HepG2 (cell line): ENCODE results near the gene MOB4. TPM values are rescaled to one million over a fixed set of nuclear protein-coding genes. Genes with fewer than 3 reads are reported as not detected.

Experiments used
- ATRX ChIP-seq: sonication (generic); formaldehyde crosslinking; IDR thresholded peaks from 2 replicates; pipeline ENCODE4 v1.4.0; 2020; ENCODE audit warnings: missing genetic modification reagents, borderline replicate concordance
- FOXM1 ChIP-seq: sonication (generic); formaldehyde crosslinking; IDR thresholded peaks from 2 replicates; pipeline ENCODE4 v1.5.0; 2020; ENCODE audit warnings: missing genetic modification reagents
- HDAC2 ChIP-seq: sonication (generic); formaldehyde crosslinking; IDR thresholded peaks from 2 replicates; pipeline ENCODE4 v1.4.0; 2020; ENCODE audit warnings: missing genetic modification reagents
- KDM5A ChIP-seq: fragments of 200-600 bp; sonication (generic); IDR thresholded peaks from 2 replicates; pipeline ENCODE4 v1.7.0; 2018; ENCODE audit warnings: antibody characterized with exemption, mild to moderate bottlenecking, low read length, borderline replicate concordance
- LBX2 ChIP-seq: sonication (generic); formaldehyde crosslinking; IDR thresholded peaks from 2 replicates; pipeline ENCODE4 v1.5.0; 2020; ENCODE audit warnings: missing genetic modification reagents, mild to moderate bottlenecking, borderline replicate concordance
- MYPOP ChIP-seq: sonication (generic); formaldehyde crosslinking; IDR thresholded peaks from 2 replicates; pipeline ENCODE4 v1.8.1; 2023; ENCODE audit warnings: mild to moderate bottlenecking, moderate library complexity, missing genetic modification reagents
- PATZ1 ChIP-seq: sonication (generic); formaldehyde crosslinking; IDR thresholded peaks from 2 replicates; pipeline ENCODE4 v1.4.0; 2020; ENCODE audit warnings: missing genetic modification reagents
- SNRNP70 ChIP-seq: fragments of 200-400 bp; formaldehyde crosslinking; IDR thresholded peaks from 2 replicates; pipeline ENCODE4 v1.6.1; 2017; ENCODE audit warnings: mild to moderate bottlenecking, low read depth, low read length, moderate library complexity
- TEAD3 ChIP-seq: optimal IDR thresholded peaks from 2 replicates; pipeline ENCODE3; 2016; ENCODE audit warnings: borderline replicate concordance
- U2AF2 ChIP-seq: fragments of 200-400 bp; formaldehyde crosslinking; IDR thresholded peaks from 2 replicates; pipeline ENCODE4 v1.6.1; 2017; ENCODE audit warnings: low read depth, mild to moderate bottlenecking, low read length
- UBTF ChIP-seq: sonication (generic); formaldehyde crosslinking; IDR thresholded peaks from 2 replicates; pipeline ENCODE4 v1.4.0; 2020; ENCODE audit warnings: mild to moderate bottlenecking, missing genetic modification reagents
- ZBTB46 ChIP-seq: sonication (generic); formaldehyde crosslinking; IDR thresholded peaks from 2 replicates; pipeline ENCODE4 v1.4.0; 2020; ENCODE audit warnings: mild to moderate bottlenecking, missing genetic modification reagents, borderline replicate concordance
- ZFP90 ChIP-seq: sonication (generic); formaldehyde crosslinking; IDR thresholded peaks from 2 replicates; pipeline ENCODE4 v1.8.0; 2022; ENCODE audit warnings: missing genetic modification reagents, mild to moderate bottlenecking, inconsistent platforms, borderline replicate concordance
- ZMYM3 ChIP-seq: sonication (generic); formaldehyde crosslinking; IDR thresholded peaks from 2 replicates; pipeline ENCODE4 v1.5.1; 2020; ENCODE audit warnings: mild to moderate bottlenecking, missing genetic modification reagents
- ZNF136 ChIP-seq: sonication (generic); formaldehyde crosslinking; IDR thresholded peaks from 2 replicates; pipeline ENCODE4 v1.8.1; 2022; ENCODE audit warnings: low read depth, mild to moderate bottlenecking, moderate library complexity, missing genetic modification reagents
- ZNF235 ChIP-seq: sonication (generic); formaldehyde crosslinking; IDR thresholded peaks from 2 replicates; pipeline ENCODE4 v1.8.1; 2023; ENCODE audit warnings: mild to moderate bottlenecking, missing genetic modification reagents, borderline replicate concordance
- ZNF557 ChIP-seq: sonication (generic); formaldehyde crosslinking; IDR thresholded peaks from 2 replicates; pipeline ENCODE4 v1.4.0; 2020; ENCODE audit warnings: missing genetic modification reagents
- ZNF607 ChIP-seq: sonication (generic); formaldehyde crosslinking; IDR thresholded peaks from 2 replicates; pipeline ENCODE4 v1.5.1; 2020; ENCODE audit warnings: missing genetic modification reagents, mild to moderate bottlenecking, borderline replicate concordance
- ZNF670 ChIP-seq: sonication (generic); formaldehyde crosslinking; IDR thresholded peaks from 2 replicates; pipeline ENCODE4 v1.8.0; 2022; ENCODE audit warnings: mild to moderate bottlenecking, missing genetic modification reagents, borderline replicate concordance
- ZNF775 ChIP-seq: sonication (generic); formaldehyde crosslinking; IDR thresholded peaks from 2 replicates; pipeline ENCODE4 v1.4.0; 2020; ENCODE audit warnings: missing genetic modification reagents, mild to moderate bottlenecking, moderate library complexity, borderline replicate concordance
- ZSCAN5A ChIP-seq: sonication (generic); formaldehyde crosslinking; IDR thresholded peaks from 2 replicates; pipeline ENCODE4 v1.8.0; 2022; ENCODE audit warnings: mild to moderate bottlenecking, missing genetic modification reagents, borderline replicate concordance
- polyA plus RNA-seq, 8 experiments: library from polyadenylated mRNA; depleted of rRNA in 3 of 8; stranded (reverse) in 7 of 8; unstranded in 1 of 8; fragments of >200 nt; fragmentation: Illumina TruSeq in 4 of 8; extraction: Trizol in 4 of 8; gene quantifications; 2 replicates each; pipeline versions ENCODE4 v1.2.1 to v1.2.3, GENCODE V29; 2011 to 2016; ENCODE audit warnings: low read depth in 4 of 8, missing spikeins in 1 of 8, mixed read lengths in 1 of 8; ENCODE audit not compliant: insufficient read depth in 1 of 8
- total RNA-seq, 5 experiments: library from RNA; depleted of rRNA; stranded (reverse); fragments of >200 nt; fragmentation: Illumina TruSeq; extraction: Trizol; gene quantifications; 2 replicates each; pipeline ENCODE4 v1.2.3, GENCODE V29; 2016; ENCODE audit warnings: low read depth in 1 of 5

MOB4 gene
- total and polyA plus RNA-seq, 2 of the 13 experiments (the other 11 are each of a cell fraction or from before 2014, with no cell fraction given) = 35.7 to 38.6 TPM

GRCh38 chr2:197516393-197516761 is 511 bp downstream of the MOB4 start (continued):
- TF ChIP-seq ZSCAN5A (no peak), FOXM1 (no peak), ATRX (no peak), PATZ1 (no peak), UBTF (CRISPR knock-in tag) (no peak), ZMYM3 (CRISPR knock-in tag) (no peak), TEAD3 (CRISPR knock-in tag) (no peak), ZNF607 (CRISPR knock-in tag) (0 out of 2 replicates have a peak, but pooled peaks have one; percentile 16), LBX2 (CRISPR knock-in tag) (0 out of 2 replicates have a peak, but pooled peaks have one; percentile 1), KDM5A (peak; percentile 5; the same call in 1 of the 2 replicates), ZFP90 (CRISPR knock-in tag) (no peak), HDAC2 (no peak), SNRNP70 (no peak), ZNF775 (CRISPR knock-in tag) (no peak), MYPOP (CRISPR knock-in tag) (0 out of 2 replicates have a peak, but pooled peaks have one; percentile 1), ZNF235 (CRISPR knock-in tag) (no peak), ZBTB46 (CRISPR knock-in tag) (no peak), U2AF2 (no peak), ZNF557 (CRISPR knock-in tag) (no peak), ZNF670 (CRISPR knock-in tag) (no peak), ZNF136 (CRISPR knock-in tag) (no peak)
